HG02610 (cell line): ENCODE data around the gene KRTAP5-8.
"Not testable (repeated sequence)": the region's sequence is repeated elsewhere in the genome, so short reads cannot be mapped to it uniquely, and the experiment has no call there.

Source experiments
- ATAC-seq: cut with Tn5 transposase; IDR thresholded peaks from one replicate; pipeline ENCODE4 v1.9.1; 2021; ENCODE audit warnings: mild to moderate bottlenecking, moderate library complexity; ENCODE audit not compliant: unreplicated experiment

Gene KRTAP5-8

DNA sequence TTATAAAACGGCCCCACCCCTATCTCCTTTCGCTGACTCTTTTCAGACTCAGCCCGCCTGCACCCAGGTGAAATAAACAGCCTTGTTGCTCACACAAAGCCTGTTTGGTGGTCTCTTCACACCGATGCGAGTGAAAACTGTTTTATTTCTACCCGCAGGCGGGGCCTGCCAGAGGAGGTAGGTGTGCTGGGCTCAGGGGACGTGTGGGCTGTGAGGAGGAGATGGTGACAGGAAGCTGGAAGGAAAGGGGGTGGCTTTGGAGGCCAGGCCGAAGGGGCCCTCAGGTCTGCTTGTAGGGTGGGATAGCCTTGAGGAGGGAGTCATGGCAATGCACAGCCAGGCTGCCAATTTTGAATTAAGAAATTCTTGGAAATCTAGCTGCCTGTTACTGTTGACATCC is 32.0 kb upstream of the KRTAP5-8 start:
- no peak for ATAC-seq

DNA sequence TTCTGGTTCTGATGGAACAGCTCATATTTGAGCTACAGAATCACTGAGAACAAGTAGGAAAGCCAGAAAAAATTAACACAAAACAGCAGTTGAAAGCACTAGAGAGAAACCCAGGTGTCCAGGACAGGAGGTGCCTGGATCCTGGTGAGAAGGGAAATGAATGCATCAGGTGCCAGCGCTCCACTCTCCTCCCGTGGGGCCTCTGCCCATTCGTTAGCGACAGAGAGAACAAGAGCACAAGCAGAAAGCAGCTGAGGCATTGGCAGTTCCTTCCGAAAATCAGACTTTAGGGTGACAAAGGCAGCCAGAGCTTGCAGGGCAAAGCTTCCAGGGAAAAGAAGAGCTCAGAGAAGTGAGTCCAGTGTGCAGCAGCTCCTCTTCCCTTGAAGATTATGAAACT is 30.7 kb upstream of the KRTAP5-8 start:
- no peak for ATAC-seq

DNA sequence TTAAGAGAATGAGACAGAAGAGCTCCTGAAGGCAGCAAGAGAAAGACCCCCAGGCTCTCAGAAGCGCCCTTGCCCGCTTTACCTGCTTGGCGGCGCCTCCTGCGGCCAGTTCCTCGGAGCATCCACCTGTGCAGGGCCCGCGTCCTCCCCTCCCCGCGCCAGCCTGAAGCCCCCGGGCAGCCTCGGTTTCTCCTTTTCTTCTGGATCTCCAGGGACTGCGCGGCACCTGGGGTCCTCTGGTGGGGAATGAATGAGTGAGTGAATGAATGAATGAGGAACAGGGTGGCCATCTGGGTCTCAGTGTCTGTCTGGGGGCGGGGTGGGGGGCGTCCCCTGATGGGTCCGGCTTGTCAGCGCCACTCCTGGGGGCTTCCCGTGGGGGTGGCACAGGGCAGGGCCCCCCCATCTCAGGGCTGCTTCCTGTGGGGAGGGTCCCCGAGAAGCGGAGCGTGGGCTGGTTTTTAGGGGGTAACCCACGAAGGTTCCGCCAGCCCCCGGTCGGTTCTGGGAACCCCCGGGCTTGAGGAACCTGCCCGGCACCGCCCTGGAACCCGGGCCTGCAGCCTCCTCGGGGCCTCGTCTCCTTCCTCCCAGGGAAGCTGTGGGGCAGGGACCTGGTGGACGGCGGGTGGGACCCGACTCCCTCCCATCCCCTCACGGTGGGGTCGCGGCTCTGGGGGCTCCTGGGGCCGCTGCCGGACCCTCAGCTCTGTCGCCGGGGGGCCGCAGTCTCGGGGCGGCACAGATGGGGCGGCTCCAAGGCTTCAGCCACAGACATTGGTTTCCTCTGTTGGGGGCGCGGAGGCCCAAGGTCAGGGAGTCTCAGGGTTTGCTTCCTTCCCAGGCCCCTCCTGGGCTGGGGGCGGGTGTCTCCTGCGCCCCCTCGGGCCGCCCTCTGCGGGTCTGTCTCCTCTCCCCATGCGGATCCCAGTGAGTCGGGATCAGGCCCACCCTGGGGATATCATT is 19.0 kb upstream of the KRTAP5-8 start:
- ATAC-seq: no peak

DNA sequence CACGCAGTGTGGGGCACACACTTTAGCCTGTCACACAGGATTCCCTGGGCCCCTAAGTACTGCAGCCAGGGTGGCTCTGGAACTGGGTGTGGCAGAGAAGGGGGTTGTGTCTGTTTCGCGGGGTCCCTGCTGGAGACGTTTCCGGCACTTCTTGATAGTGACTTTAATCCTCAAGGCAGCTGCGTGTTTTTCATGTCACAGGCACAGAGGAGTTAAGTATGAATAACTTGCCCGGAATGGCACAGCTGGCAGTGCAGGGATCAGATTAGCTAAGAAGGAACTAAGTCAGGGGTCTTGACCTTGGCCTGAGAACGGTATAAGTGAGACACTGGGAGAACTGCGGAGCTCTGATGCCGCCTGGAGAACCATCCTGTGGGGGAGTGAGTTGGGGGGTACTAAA is 18.3 kb upstream of the KRTAP5-8 start:
- no peak for ATAC-seq

DNA sequence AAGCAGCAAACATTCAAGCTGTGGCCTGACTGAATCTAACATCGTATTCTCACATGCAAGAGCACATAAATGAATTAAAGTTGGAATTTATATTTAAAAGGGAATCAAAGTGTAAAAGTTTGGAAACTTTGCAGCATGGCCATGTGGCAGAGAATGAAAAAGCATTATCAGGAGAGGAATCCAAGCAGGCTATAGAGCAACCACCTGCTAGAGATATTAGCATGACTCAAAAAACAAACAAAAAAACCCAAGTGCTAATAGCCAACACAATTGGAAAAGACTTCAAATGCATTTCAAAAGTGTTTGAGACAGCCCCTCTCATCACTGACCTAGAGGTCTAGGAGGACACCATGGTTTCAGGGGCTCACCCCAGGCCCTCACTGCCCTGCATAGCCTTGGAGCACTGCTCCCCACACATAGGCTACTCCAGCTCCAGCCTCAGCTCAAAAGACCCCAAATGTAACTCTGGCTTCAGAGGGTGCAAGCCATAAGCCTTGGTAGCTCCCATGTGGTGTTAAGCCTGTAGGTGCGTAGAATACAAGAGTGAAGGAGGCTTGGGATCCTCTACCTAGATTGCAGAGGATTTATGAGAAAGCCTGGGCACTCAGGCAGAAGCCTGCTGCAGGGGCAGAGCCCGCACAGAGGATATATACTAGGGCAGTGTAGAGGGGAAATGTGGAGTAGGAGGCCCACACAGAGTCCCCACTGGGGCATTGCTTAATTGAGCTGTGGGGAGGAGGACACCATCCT is 12.5 kb upstream of the KRTAP5-8 start:
- ATAC-seq: no peak

DNA sequence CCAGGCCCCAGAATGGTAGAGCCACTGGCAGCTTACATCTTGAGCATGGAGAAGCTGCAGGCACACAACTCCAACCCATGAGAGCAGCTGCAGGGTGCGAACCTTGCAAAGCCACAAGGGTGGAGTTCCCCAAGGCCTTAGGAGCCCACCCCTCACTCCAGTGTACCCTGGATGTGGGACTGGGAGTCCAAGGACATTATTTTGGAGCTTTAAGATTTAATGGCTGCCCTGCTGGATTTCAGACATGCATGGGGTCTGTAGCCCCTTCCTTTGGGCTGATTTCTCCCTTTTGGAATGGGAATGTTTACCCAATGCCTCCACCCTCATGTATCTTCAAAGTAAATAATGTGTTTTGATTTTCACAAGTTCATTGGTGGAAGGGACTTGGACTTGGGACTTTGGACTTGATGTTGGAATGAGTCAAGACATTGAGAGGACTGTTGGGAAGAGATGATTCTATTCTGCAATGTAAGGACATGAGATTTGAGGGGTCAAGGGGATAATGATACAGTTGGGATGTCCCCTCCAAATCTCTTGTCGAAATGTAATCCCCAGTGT is 11.8 kb upstream of the KRTAP5-8 start:
- ATAC-seq: no peak

DNA sequence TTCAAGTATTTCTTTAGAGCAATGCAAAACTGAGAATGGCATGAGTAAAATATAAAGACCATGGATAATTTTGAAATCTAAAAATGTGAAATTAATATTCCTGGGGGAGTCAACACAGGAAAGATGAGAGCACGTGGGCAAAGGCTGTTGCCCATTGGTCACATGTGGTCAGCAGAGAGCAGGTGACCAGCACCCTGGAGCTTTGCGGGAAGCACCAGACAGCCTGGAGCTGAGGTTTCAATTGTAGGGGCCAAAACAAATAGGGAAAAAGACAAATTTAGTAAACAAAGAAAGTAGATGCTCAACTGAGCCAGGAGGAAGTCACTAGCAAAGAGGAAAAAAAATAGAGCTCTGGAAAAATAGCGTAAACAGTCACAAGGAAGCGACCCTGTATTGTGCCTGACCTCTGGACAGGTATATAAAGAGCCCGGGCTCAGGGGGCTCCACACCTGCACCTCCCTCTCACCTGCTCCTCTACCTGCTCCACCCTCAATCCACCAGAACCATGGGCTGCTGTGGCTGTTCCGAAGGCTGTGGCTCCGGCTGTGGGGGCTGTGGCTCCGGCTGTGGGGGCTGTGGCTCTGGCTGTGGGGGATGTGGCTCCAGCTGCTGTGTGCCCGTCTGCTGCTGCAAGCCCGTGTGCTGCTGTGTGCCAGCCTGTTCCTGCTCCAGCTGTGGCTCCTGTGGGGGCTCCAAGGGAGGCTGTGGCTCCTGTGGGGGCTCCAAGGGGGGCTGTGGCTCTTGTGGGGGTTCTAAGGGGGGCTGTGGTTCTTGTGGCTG is 10.8 kb upstream of the KRTAP5-8 start, which contains the start of gene KRTAP5-7:
Gene KRTAP5-7, plus strand, starts transcription at position 472 of the 780 bp plus-strand sequence. Its CDS starts 34 bp downstream, at position 506.
- not testable (repeated sequence) for ATAC-seq

DNA sequence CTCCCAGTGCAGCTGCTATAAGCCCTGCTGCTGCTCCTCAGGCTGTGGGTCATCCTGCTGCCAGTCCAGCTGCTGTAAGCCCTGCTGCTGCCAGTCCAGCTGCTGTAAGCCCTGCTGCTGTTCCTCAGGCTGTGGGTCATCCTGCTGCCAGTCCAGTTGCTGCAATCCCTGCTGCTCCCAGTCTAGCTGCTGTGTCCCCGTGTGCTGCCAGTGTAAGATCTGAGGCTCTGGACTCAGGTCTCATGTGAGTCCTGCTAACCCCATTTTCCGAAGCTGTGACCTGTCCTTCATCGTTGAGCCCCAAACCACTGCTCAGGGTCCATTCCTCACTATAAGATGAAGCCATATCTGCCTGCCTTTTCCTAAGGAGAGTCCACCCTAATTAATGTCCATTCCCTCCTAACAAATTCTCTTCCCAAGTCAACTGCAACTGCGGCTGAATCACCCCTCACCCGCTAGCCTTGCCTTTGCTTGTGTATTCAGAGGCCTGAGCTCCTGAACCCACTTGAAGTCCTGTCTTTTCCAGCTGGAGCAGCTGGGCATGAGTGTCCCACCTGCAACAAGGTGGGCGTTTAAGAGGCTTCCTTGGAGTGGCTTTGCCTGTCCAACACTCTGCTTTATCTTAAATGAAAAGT is 10.1 kb upstream of the KRTAP5-8 start:
- no peak for ATAC-seq

DNA sequence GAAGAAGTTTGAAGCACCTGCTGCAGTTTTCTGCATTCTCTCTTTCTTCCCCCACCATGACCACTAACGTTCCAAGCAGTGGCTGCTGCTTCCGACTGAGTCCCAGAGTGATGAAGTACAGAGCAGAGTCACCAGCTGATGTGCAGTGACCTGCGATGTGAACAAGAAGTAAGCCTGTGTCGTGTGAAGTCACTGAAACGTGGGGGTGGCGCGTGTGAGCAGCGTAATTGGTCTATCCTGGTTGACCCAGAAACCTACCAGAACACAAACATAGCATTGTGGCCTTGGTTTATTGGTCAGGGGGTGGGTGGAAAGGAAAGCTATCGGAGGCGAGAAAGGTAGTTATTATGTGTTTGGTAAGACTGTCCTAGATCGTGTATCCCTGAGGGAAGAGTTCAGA is 7.2 kb upstream of the KRTAP5-8 start:
- no peak for ATAC-seq

DNA sequence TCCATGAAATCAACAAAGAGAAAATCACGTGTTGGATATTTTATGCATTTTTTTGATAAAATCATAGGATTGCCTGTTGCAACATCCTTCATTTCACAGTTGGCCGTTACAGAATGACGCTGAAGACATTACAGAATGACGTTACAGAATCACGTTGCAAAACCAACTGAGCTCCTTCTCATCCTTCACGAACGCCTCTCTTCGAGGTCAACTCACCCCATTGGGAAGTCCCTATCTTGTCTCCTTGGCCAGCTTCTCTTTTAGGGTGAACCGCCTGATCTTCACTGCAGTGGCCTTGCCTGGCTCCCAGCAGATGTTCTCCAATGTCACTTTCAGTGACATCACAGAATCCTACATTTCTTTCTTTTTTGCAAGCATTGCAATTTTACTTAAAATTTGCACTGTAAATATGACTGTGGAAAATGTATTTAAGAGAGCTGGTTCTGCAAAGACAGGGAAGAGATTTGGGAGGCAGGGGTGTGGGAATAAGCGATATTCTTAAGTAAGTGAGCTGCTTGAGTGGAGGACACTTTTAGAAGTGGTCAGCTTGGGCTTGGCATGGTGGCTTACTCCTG is 5.7 kb upstream of the KRTAP5-8 start:
- ATAC-seq: no peak

DNA sequence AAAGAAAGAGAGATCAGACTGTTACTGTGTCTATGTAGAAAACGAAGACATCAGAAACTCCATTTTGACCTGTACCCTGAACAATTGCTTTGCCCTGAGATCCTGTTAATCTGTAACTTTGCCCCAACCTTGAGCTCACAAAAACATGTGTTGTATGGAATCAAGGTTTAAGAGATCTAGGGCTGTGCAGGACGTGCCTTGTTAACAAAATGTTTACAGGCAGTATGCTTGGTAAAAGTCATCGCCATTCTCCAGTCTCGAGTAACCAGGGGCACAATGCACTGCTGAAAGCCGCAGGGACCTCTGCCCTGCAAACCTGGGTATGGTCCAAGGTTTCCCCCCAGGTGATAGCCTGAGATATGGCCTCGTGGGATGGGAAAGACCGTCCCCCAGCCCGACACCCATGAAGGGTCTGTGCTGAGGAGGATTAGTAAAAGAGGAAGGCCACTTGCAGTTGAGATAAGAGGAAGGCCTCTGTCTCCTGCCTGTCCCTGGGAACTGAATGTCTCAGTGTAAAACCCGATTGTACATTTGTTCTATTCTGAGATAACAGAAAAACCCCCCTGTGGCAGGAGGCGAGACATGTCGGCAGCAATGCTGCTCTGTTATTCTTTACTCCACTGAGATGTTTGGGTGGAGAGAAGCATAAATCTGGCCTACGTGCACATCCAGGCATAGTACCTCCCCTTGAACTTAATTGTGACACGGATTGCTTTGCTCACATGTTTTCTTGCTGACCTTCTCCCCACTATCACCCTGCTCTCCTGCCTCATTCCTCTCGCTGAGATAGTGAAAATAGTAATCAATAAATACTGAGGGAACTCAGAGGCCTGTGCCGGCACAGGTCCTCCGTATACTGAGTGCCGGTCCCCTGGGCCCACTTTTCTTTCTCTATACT is 2.9 kb upstream of the KRTAP5-8 start:
- not testable (repeated sequence) for ATAC-seq

DNA sequence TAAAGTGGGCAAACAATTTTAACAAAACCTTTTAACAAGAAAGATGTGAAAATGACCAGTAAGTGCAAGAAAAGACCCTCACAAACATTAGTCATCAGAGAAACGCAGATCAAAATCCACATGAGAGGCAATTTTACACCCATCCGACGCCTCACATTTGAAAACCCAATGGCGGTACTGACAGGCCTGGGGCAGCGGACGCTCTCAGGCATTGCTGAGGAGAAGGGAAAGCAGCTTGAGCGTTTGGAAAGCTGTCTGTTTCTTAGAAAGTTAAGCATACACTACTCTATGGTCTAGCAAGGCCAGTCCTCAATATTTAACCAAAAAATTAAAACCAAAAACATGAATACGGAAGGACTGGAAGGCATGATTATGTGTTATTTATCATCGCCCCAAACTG is 2.0 kb upstream of the KRTAP5-8 start:
- ATAC-seq: no peak

DNA sequence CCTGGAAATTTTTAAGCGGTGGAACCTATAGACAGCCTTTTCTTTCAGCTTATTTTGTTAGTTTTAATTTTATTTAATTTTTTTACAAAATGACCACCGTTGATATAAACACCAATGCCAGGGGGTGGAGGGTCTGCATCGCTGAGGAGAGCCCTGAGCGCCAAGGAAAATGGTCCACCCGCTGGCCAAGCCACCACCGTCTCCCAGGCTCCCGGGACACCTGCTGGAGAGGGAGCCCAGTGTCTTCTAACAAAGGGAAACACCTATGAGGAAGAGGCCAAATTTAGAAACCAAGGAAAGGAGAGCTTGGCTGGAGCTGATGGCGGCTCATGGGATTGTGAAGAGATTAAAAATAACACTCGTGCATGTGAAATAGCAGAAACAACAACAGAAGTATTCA is 288 bp upstream of the KRTAP5-8 start:
- no peak for ATAC-seq

DNA sequence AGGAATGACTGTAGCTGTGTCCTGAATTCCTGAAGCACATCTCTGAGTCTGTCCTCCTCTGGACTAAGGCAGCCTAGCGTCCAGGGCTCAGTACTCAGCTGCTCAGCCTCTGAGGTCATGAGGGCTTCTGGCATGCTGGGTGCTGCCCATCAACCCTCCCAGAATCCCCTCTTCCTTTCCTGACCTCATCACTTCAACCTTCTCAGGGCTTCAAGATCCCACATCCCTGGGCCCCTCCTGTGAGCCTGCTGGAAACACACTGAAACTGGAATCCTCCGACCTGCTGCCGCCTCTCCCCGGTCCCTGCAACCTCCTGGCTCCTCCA is 803 bp downstream of the KRTAP5-8 start:
- no peak for ATAC-seq

DNA sequence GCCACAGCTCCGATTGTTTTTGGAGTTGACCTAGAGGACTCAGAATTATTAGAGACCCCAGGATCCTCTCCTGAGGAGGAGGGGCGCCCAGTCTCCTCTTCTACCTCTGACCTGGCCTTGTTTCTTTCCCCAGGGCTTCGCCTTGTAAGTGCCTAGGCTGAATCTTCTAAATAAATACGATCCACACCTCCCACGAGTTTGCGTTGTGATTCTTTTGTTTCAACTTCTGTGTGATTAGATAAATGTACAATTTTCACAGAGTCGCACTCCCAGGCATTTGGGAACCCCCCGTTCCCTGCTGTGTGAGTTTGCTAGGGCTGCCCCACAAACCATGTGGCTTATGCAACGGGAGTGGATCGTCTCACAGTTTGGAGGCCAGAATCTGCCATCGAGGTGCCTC is 1.2 kb downstream of the KRTAP5-8 start:
- ATAC-seq: no peak

DNA sequence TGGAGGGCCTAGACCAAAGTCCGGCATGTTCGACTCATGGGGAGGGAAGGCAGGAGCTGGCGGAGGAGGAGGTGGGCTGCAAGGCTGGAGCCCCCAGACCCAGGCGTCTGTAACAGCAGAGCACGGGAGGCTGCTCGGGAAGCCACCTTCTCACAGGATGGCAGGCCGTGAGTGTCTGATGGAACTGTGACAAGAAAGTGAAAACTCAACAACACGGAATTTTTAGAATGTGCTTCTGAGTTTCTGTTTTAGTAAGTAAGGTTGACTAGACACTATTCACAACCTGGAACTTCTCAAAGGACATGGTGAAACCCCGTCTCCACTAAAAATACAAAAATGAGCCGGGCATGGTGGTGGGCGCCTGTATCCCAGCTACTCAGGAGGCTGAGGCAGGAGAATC is 2.1 kb downstream of the KRTAP5-8 start:
- ATAC-seq: peak; percentile 36

DNA sequence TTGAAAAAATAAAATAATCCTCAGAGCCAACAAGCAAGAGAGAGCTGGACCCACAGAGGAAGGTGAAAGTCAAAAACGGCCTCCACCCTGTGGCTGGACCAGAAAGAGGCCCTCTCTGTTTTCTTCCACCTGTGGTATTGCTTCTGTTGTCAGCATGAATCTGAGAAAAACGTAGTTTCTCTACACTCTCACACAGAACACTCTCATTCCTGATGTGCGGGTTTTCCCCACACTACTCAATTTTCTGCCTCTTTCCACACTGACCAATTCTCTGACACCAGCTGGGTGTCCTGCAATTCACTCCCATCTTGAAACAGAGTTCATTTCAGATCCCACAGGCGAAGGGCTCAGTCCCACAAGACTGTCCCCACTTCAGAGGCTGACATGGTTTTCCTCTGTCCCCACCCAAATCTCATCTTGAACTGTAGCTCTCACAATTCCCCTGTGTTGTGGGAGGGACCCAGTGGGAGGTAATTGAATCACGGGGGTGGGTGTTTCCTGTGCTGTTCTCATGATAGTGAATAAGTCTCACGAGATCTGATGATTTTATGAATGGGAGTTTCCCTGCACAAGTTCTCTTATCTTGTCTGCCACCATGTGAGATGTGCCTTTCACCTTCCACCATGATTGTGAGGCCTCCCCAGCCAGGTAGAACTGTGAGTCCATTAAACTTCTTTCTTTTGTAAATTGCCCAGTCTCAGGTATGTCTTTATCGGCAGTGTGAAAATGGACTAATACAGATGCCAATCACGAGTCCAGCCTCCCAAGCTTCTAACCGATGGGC is 2.9 kb downstream of the KRTAP5-8 start:
- peak; percentile 44 for ATAC-seq

DNA sequence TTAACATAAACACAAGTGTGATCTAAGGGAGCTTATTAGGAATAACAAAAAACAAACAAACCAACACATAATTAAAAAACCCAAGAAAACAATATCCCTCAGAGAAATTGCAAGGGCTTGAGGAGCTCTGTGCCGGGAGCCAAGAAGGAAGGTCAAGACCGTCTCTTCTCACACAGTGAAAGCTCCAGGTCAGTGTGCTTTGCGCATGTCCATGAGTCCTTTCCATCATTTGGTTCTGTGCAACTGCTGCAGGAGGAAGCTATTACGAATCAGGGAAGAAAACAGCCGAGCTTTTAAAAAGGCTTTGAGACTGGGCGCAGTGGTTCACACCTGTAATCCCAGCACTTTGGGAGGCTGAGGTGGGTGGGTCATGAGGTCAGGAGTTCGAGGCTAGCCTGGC is 4.6 kb downstream of the KRTAP5-8 start:
- ATAC-seq: no peak
